Glomerular visceral epithelial cell (primary cell): Measurements from ENCODE around the gene STXBP1.

ENCODE experiments used
- DNase-seq: peaks from one replicate; pipeline ENCODE4 v3.0.0-alpha.2; 2016; ENCODE audit errors: extremely low spot score

STXBP1 gene

GRCh38 chr9:127654619-127655018, 42.5 kb downstream of the STXBP1 start:
- no peak for DNase-seq

GRCh38 chr9:127658428-127658827, 46.4 kb downstream of the STXBP1 start:
- no peak for DNase-seq

- no peak for DNase-seq
Measured at GRCh38 chr9:127660886-127661741, 49.0 kb downstream of the STXBP1 start.

- DNase-seq: no peak
Measured at GRCh38 chr9:127662617-127663016, 50.5 kb downstream of the STXBP1 start.

- no peak for DNase-seq
Measured at GRCh38 chr9:127664324-127664677, 52.2 kb downstream of the STXBP1 start.

- DNase-seq: no peak
Measured at GRCh38 chr9:127664678-127665507, 52.8 kb downstream of the STXBP1 start.

- no peak for DNase-seq
Measured at GRCh38 chr9:127667127-127667844, 55.2 kb downstream of the STXBP1 start.

DNA sequence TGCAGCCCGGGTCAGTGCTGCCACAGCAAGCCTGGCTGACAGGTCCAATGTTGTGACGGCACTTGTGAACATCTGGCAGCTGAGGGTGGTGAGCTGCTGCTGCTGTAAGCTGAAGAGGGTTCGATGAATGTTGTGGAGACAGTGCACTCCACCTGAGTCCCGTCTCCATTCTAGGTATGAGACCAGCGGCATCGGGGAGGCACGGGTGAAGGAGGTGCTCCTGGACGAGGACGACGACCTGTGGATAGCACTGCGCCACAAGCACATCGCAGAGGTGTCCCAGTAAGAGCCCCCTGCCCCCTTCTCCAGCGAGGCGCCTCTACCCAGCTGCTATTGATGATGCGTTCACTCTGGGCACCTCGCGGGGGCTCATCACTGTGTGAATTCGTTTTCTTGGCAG, 55.8 kb downstream of the STXBP1 start:
- DNase-seq: no peak

- no peak for DNase-seq
Measured at GRCh38 chr9:127673234-127673633, 61.2 kb downstream of the STXBP1 start.

- no peak for DNase-seq
Measured at GRCh38 chr9:127676638-127677037, 64.6 kb downstream of the STXBP1 start.

- DNase-seq: no peak
Measured at GRCh38 chr9:127679506-127679905, 67.4 kb downstream of the STXBP1 start.

DNA sequence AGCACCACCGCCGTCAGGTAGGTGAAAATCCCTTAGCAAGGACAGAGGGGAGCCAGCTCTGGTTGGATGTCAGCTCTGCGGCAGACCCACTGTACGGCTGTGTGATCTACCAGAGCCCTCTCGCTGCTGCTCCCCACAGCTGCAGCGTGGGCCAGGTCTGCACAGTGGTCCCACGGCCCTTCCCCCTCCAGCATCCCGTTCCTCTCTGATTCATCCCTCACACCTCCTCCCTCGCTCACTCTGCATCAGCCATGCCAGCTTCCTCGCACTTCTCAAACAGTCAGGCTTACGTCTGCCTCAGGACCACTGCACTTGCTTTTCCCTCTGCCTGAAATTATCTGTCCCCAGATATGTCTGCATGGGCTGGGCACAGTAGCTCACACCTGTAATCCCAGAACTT, 68.1 kb downstream of the STXBP1 start:
- no peak for DNase-seq

DNA sequence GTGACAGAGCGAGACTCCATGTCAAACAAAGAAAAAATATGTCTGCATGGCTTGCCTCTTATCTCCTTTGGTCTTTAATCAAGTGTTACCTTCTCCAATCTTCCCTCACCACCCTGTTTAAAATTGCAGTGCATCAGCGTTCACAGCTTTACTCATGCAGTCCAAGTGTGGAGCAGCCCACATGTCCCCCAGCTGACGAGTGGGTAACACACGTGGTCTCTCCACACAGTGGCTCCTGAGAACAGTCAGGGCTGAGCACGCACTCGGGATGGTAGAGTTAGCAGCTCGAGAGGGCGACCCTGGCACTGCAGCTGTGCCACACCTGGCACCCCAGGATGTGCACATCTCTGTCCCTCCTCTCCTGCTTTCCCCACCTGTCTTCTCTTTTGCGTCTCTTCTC, 68.8 kb downstream of the STXBP1 start:
- no peak for DNase-seq

DNA sequence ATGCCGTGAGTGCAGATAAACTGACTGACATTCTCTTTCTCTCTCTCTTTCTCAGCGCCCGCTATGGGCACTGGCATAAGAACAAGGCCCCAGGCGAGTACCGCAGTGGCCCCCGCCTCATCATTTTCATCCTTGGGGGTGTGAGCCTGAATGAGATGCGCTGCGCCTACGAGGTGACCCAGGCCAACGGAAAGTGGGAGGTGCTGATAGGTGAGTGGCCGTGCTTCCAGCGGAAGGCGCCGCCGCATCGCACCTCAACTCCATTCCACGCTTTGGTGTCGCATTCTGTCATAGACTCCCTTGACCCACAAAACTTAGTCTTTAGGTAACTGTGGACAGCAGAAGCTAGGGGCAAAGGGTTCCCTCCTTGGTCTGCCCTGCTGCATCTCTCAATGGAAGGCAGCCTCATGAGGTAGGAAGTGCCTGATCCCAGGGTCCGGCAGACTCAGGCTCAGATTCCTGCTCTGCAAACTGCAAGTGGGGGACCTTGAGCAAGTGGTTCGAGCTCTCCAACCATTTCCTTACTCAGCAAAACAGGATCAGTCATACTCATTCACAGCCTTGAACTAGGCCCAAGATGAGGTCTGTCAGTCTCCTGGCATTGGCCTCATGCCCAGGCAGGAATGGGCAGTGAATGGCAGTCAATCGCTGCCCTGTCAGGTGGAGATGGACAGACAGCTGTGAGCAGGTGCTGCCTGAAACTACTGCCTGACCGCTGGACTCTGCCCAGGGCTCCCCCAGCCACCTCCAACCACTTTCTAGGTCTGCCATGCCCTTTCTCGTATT, 70.5 kb downstream of the STXBP1 start:
- no peak for DNase-seq

DNA sequence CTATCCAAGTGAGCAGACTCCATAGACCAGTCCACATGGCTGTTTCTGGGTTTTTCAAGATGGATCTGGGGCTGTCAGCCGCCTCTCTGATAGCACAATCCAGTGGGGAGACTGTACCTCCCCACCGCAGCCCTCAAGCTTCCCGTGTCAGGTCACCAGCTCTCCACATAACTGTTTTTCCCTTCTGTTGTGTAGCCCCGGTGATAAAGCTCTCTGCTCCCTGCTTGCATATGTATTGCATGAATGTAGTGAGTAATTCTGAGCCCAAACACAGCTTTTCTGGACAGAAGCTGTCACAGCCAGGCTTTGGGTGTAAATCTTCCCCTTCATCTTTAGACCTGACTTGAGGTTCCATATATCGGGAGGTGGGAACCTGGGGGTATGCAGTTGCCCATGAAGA, 71.6 kb downstream of the STXBP1 start:
- DNase-seq: no peak

GRCh38 chr9:127684576-127684975, 72.5 kb downstream of the STXBP1 start:
- DNase-seq: no peak

- DNase-seq: no peak
Measured at GRCh38 chr9:127686461-127687393, 74.7 kb downstream of the STXBP1 start.

DNA sequence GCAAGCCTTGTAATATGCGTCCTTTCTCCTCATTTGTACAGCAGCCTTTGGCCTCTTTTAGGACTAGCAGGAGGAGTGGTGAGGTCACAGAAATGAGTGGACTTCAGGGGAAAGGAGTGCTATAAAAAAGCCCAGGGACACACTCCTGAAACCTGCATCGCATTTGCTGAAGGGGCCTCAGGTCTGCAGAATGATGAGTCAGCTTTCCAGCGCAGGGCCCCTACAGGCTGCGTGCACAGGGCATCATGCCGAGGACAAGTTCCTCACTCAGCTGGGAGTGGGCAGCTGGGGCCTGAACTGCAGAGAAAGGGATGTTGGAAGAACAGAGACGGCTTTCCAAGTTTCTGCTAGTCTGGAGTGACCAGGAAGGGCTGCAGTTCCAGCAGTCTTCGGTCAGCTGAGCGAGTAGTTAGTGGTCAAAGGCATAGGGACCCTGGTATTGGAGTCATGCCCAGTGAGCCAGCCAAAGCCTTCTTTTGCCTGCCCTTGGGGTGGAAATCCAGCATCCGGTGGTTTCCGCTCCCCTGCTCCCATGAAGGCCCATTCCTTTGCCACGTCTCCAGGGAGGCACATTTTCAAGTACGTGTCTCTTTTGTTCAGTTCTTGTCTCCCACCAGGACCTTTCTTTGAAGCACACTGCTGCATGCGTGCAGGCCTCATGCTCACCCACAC, 77.4 kb downstream of the STXBP1 start:
- DNase-seq: no peak

GRCh38 chr9:127690735-127691134, 78.7 kb downstream of the STXBP1 start:
- no peak for DNase-seq

DNA sequence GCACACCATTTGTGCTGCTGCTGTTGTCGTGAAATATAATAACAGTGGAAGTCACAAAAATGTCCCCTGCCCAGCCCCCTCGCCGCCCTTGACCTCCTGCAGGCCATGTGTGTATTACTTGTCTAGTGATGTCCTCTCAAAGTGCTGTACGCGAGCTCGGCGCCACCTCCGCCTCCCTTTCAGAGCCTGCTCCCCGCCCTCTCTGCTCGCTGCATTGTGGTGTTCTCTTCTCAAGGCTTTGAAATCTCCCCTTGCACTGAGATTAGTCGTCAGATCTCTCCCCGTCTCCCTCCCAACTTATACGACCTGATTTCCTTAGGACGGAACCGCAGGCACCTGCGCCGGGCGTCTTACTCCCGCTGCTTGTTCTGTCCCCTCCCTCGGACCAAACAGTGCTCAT, 80.0 kb downstream of the STXBP1 start:
- DNase-seq: no peak
